Measurements from ENCODE around the gene SLC25A42. TPM values are rescaled to one million over a fixed set of nuclear protein-coding genes. Genes with fewer than 3 reads are reported as not detected.

The SLC25A42 gene
- total and polyA plus RNA-seq, 2 donors (not counting 1 experiment from before 2014, with no cell fraction given), result 36.5 to 83.9 TPM

- POLR2A ChIA-PET, result no interaction called here
- H3K27ac ChIP-seq (ENCODE audit: low read length in 2 of 2), result peak within 1 kb of the TSS; percentile 29 to 70
Measured at GRCh38 chr19:19138109-19138981, 74.6 kb downstream of the SLC25A42 start, which contains the start of gene TMEM161A. TMEM161A (minus strand) TSS chr19:19138478; CDS start chr19:19138428, 50 bp downstream.

More at GRCh38 chr19:19138109-19138981, 74.6 kb downstream of the SLC25A42 start, which contains the start of gene TMEM161A:
- Mint-ChIP-seq H3K27me3 (no peaks in the 10 kb centered on the region), H3K4me1 (peaks cover 41% of the 10 kb centered on the region), H3K9me3 (ENCODE audit: insufficient read depth) (no peaks in the 10 kb centered on the region), H3K27ac (peak within 1 kb of the TSS; percentile 93), H3K4me3 (peak within 1 kb of the TSS; percentile 97)
- TF ChIP-seq CTCF (IDR thresholded peaks at IDR 0.05) (no peak), EZH2 (IDR thresholded peaks at IDR 0.05; ENCODE audit: borderline replicate concordance, insufficient read depth, low read depth, low read length, poor library complexity, severe bottlenecking) (no peak)
- Histone ChIP-seq H3K27me3 (replicated peaks in 1 of 4; ENCODE audit: control extremely low read depth in 1 of 4, control insufficient read depth in 3 of 4, insufficient read depth in 4 of 4, low read length in 3 of 4) (no peaks in the 10 kb centered on the region), H3K36me3 (replicated peaks in 1 of 2; ENCODE audit: control extremely low read depth in 1 of 2, control insufficient read depth in 1 of 2, extremely low read depth in 1 of 2, insufficient read depth in 2 of 2, low read length in 1 of 2) (no peaks in the 10 kb centered on the region), H3K4me1 (ENCODE audit: control insufficient read depth in 2 of 2, insufficient read depth in 2 of 2, low read length in 2 of 2) (peaks cover 15 to 26% of the 10 kb centered on the region in 2 donors), H4K20me1 (ENCODE audit: control insufficient read depth, insufficient read depth, low read length, poor library complexity, severe bottlenecking) (no peaks in the 10 kb centered on the region), H3K4me2 (replicated peaks; ENCODE audit: low read depth, low read length, poor library complexity, severe bottlenecking) (peak within 1 kb of the TSS; percentile 98), H2AFZ (ENCODE audit: insufficient read depth, low read depth, low read length, poor library complexity, severe bottlenecking) (peak within 1 kb of the TSS; percentile 98), H3K9me3 (ENCODE audit: control extremely low read depth in 1 of 3, control insufficient read depth in 2 of 3, insufficient read depth in 1 of 3, low read length in 2 of 3) (peaks cover 0 to 4% (median 0%) of the 10 kb centered on the region in 3 donors), H3K4me3 (ENCODE audit: control extremely low read depth in 1 of 5, extremely low read depth in 1 of 5, insufficient read depth in 1 of 5, low read depth in 2 of 5, low read length in 4 of 5) (peak within 1 kb of the TSS; percentile 78 to 90 (median 86)), H3K9ac (ENCODE audit: low read length) (peak within 1 kb of the TSS; percentile 87), H3K79me2 (ENCODE audit: control insufficient read depth, insufficient read depth, low read length) (peaks cover 15% of the 10 kb centered on the region)
- intact Hi-C loops (cut with micrococcal nuclease), result loop anchor here (1.0 to 5.0 kb wide), 7 partner anchors 8 to 946 kb away; partner anchors contain the start of genes ARMC6, BORCS8, MEF2B and MPV17L2
- ATAC-seq (ENCODE audit: low read depth) (peak; percentile 100), DNase-seq (peak; percentile 96)
- CTCF ChIA-PET, result interaction anchor here (1.3 to 6.1 kb wide), 5 partner anchors 18 to 98 kb away, joined by 3 to 82 read pairs (median 4); no protein-coding TSS in a partner anchor
- 4% methylated on average over 35 of the region's 42 CpGs for WGBS (ENCODE audit: insufficient coverage)
